ENCODE results near the gene IL18.
"Not testable (repeated sequence)": the region's sequence is repeated elsewhere in the genome, so short reads cannot be mapped to it uniquely, and the experiment has no call there.

Gene IL18

GRCh38 chr11:112113539-112114457 lies 50.1 kb downstream of the IL18 start:
- no peak for DNase-seq

GRCh38 chr11:112106070-112106469 lies 57.8 kb downstream of the IL18 start:
- no peak for DNase-seq

- no peak for DNase-seq
Observed at GRCh38 chr11:112103446-112103845, 60.4 kb downstream of the IL18 start.

GRCh38 chr11:112100462-112100861 lies 63.4 kb downstream of the IL18 start:
- DNase-seq, result no peak

- no peak for DNase-seq
Observed at GRCh38 chr11:112097734-112098528, 66.0 kb downstream of the IL18 start.

- DNase-seq, result no peak
Observed at GRCh38 chr11:112096194-112096593, 67.7 kb downstream of the IL18 start.

- not testable (repeated sequence) for DNase-seq
Observed at GRCh38 chr11:112095302-112095701, 68.6 kb downstream of the IL18 start.

All from stimulated activated CD4-positive, alpha-beta T cell treated with anti-CD3 and anti-CD28 coated beads, Interleukin-12 subunit alpha, Interleukin-12 subunit beta, amount 100 ng/mL, for 4 hours (primary cell).